Mucosa of gallbladder (tissue), 1 donor: ENCODE results near the gene MAN2A2. TPM values are rescaled to one million over a fixed set of nuclear protein-coding genes. Genes with fewer than 3 reads are reported as not detected.

Source experiments
- DNase-seq: peaks from one replicate; pipeline ENCODE4 v3.0.0-alpha.2; 2020; ENCODE audit warnings: low spot score
- total RNA-seq: library from RNA; stranded (reverse); gene quantifications from one replicate; pipeline ENCODE4 v1.2.1, GENCODE V29; 2021
- donor health status: DM: no; HTN: no; CAD: no.

The MAN2A2 gene
- total RNA-seq: 95.4 TPM

DNA sequence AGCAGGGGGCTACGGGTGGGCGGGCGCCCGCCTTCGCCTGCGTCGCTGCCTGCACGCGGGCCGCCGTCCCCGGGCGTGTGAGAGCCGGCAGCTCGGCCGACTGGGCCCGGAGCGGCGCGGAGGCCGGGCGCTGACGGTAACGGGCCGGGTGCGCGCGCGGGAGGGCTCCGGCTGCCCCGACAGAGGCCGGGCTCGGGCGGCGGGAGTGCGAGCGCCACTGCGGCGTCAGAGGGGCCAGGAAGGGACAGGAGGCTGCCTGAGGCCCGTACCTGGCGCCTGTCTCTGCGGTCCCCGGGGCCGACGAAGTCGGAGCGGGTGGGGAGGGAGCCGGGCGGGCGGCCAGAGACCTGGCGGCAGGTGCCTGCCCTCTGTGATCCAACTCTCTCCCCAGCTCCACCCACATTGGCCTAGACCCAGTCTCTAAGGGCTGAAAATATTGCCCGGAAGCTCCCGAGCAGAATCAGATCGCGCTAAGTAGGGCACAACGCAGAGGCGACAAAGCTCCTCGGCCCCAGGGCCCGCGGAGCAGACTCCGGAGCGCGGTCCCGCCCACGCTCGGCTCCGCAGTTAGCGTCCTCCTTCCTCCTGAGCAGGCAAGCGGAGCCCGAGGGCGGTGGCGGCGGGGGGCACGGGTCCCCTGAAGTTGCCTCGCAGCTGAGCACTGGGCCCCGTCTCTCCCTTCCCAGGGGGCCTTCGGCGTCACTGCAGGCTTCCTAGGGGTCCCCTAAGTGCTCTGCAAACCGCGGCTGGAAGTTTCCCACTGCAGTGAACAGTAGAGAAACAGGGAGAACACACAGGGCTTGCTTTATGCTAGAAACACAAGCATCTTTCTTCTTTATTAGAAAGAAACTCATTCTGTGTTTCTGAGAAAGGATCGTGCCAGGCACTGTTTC lies at the start of gene MAN2A2:
MAN2A2 (plus strand) TSS at position 463 of the 893 bp plus-strand sequence. CDS start 906 bp downstream, outside the sequence.
- DNase-seq: peak; percentile 51

DNA sequence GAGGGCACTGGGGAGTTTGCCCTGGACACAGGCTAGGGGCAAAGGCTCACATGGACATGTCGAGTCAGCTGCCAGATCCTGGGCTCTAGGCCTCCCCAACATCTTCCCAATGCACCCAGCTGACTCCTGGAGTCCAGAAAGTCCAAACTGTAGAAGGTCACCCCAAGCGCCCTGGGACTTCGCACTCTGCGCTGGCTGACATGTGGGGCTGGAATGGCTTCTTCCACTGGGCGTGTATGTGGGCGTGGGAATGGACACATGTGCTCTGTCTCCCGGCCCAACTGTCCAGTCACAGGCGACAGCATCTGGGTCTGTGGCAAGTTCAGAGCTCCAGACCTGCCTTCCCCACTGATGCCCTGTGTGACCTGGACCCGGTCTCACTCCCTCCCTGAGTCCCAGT lies 48.0 kb upstream of the MAN2A2 start:
- DNase-seq: no peak

DNA sequence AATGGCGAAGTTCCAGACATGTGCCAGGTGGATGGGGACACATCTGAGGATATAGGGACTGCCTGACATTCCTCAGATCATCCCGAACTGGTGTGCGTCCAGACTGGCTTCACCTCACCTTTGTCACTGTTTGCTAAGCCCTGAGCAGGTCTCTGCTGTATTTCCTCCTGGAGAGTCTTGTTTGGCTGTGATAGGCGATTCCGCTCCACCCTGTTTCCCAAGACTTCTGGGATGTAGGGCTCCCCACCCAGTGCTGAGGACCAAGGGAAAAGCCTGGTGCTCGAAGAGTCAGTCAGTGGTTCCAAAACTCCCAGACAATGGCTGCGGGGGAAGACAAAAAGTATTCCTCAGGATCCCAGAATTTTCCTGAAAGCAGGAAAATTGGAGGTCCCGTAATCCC lies 45.8 kb upstream of the MAN2A2 start:
- DNase-seq: no peak

- DNase-seq: no peak
Measured at GRCh38 chr15:90857883-90858443, 45.1 kb upstream of the MAN2A2 start.

DNA sequence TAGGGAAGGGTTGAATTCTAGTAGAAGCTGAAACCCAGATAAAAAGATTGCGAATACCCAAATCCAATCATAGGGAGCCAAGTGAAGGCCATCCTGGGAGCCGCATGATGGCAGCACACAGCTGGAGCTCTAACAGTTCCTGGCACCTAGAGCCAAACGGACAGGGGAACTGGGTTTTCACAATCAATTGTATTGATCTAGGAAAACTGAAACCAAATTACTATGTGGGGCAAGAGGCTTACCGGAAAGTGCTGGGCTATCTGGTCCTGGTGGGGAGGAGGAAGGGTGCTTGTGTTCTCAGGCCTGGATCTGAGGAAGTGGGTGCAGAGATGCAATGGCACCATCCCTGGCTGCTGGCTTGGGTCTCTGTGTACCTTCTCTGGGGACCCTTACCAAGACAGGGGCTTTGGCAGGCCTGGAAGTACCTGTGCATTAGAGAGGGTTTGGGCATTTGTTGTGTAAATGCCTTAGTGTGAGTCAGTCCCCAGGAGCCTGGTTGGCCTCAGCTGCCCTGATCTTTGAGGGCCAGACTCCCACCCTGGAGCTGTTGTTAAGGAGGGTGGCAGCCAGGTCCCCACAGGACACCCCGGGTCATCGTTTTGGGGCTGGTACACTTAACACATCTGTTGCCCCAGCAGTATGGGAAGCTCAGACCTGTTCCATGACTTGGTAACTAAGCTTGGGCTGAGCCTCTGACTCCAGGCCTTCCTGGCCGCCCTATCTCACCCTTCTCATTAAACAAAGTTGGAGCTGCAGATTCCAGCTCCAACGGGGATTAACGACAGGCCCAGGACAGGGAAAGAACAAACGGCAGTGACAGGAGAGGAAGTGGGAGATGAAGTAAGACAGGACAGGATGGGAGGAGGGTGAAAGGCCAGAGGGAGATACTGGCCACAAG lies 43.6 kb upstream of the MAN2A2 start:
- DNase-seq: no peak

DNA sequence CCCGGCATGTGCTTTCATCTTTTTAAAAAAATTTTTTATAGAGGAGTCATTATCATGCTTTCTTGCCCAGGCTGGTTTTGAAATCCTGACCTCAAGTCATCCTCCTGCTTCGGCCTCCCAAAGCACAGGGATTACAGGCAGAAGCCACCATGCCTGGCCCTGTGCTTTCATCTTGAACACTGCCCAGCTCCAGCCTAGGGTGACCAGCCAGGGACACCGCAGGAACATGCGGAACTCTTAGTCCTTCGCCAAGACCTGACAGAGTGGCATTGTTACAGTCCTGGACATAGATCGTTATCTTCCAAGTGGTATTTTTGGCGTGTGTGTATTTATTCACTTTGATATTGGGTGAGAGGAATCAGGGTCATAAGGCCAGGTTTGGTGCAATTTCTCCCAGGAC lies 42.7 kb upstream of the MAN2A2 start:
- no peak for DNase-seq

GRCh38 chr15:90860942-90861675 lies 42.0 kb upstream of the MAN2A2 start:
- DNase-seq: no peak

DNA sequence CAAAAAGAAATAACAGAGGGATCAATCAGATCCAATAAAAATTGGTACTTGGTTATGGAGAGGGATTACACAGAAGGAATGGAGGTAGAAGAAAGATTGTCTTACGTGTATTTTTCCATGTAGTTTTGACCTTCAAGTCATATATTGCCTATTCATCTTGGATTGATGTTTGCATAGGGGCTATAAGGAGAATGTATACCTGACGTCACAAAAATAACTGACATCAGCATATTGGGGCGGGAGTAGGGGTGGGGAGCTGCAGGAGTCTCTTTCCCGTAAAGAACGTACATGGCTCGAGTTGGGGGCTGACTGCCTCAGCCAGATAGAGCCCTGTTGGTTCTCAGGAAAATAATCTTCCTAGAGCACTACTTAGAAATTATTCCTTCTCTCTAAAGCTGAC lies 40.6 kb upstream of the MAN2A2 start:
- DNase-seq: no peak

DNA sequence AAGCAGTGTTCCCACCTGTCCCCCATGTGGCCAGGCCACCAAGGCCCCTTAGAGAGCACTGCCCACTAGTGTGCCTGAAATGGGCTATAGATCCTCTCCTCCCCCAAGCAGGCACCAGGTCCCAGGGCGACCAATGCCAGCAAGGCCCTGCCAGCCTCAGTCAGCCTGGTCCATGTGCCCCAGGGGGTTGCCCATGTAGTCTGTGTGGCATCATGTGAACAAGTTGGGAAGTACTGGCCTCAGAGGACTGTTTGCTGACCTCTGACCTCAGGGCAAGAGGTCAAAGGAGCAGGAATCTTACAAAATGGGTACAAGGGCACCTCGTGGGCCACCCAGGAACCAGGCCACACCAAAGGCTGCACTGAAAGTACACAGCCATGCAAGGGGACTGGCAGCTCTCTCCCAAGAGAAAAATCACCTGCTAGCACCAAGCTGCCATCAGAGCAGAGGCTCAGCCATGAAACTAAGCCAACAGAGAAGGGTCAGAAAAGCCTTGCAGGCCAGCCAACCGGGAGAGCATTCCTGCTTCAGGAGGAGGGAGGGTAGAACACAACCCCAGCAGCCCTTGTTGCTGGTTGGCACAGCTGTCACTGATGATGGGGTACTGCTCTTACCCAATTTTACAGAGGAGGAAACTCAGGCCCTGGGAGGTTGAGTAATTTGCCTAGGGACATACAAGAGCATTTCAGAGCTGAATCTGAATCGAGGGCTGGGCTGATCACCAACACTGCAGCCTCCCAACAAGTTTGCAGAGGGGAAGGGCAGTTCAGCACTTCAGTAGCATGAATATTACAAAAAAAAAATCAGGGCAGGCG lies 39.9 kb upstream of the MAN2A2 start:
- DNase-seq: no peak

DNA sequence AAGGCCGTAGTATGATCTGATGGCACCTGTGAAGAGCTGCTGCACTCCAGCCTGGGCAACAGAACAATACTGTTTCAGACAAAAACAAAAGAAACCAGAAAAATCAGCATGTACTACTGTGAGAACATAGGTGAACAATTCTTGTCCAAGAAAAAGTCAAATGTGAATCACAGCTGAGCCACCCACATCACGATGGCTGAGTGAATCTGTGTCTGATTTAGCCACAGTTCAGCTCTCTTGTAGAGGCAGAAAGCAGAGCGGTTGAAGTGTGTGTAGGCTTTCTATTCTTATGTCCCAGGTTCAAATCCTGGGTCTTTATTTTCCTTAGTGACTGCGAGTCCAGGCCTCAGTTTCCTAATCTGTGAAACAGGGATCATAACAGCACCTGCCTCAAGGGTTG lies 39.1 kb upstream of the MAN2A2 start:
- DNase-seq: no peak

- no peak for DNase-seq
Measured at GRCh38 chr15:90864507-90864906, 38.6 kb upstream of the MAN2A2 start.

DNA sequence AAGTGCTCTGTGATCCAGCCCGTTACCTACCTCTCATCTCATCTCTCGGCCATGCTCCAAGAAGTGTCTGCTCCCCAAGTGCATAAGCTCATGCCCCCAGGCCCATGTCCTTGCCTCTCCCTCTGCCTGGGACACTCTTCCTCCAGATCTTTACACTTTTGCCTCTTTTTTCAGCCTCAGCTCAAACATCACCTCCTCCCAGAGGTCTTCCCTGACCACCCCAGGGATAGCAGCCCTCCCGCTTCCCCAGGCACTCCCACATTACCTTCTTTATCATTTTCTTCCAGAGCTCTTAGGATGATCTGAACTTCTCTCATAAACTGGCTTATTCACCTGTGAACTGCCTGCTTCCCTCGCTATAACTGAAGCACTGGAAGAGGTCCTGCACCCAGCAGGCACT lies 37.4 kb upstream of the MAN2A2 start:
- no peak for DNase-seq

DNA sequence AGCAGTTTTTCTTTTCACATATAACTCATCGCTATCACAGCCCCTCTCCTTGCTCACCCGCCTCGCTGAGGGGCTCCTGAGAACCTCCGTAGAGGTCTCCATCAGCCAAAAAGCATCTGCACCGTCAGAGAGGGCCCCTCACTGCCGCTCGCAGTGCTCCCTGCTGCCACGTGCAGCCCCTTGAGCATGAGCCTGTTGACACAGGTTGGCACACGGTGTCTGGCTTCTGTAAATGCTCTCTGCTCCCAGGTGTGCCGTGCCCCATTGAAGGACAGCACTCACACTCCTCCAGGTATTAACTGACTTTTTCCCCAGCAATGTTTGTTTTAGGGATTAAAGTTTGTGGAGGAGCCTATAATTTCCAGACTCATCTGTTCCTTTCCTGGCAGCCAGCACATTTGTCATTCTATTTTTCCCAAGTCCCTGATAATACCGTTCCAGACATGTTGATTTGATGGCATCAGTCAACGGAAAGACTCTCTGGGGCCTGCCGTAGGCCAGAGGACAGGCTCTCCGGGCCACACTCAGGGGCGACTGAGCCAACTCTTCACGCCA lies 36.9 kb upstream of the MAN2A2 start:
- DNase-seq: no peak

- no peak for DNase-seq
Measured at GRCh38 chr15:90866800-90867199, 36.3 kb upstream of the MAN2A2 start.

GRCh38 chr15:90868261-90868689 lies 34.8 kb upstream of the MAN2A2 start, which contains the start of gene FURIN:
Gene FURIN, plus strand, starts transcription at chr15:90868588. Its CDS starts 7,153 bp downstream, at chr15:90875741.
- no peak for DNase-seq

DNA sequence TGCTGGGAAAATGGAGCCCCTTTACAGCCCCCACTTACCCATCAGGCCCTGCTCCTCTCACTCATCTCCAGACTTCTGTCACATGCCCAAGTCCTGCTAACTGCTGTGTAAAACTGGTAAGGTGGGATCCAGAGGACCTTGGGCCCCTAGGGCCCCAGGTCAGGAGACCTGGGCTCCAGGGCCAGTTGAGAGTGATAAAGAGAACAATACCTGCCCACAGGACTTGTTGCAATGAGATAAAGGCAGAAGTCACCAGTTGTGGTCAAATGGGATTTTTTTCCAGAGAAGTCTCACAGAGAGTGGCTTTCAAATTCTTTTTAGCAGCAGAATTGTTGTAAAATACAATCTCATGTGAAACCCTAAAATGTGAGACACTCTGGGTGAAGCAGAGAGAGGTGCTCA lies 34.0 kb upstream of the MAN2A2 start:
- DNase-seq: no peak

GRCh38 chr15:90869601-90870353 lies 33.3 kb upstream of the MAN2A2 start:
- peak; percentile 49 for DNase-seq

DNA sequence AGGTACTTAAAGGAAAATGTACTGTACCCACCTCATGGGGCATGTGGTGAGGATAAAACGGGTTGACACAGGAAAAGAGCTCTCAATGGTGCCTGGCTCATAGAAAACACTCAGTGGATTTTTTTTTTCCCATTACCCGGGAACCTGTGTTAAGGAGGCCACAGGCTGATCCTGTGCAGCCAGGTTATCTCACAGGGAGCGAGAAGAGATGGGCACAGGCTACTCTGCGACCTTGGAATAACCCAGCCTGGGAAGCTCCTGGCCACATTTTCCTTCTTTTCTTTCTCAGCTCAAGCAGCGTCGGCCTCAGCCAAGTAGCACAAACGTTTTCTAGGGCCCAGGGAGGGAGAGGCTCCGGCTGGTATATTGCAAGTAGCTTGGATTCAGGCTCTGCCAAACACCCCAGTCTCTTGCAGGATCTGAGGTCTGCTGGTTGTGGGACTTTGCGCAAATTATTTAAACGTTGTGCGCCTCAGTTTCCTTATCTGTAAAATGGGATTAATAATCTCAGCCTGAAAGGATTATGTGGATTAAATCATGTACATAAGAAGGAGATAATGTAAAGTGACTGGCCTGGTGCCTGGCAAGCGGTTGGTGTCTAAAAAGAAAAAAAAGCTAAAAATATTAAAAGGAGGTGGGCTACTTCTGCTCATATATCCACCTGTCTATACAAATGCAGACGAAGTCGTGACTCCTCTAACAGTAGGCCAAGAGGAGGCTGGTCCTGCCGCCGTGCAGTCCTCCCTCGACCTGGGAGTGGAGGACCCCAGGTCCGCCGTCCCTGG lies 32.6 kb upstream of the MAN2A2 start:
- no peak for DNase-seq
